ENCODE measurements around the gene MGAT3. TPM values are rescaled to one million over a fixed set of nuclear protein-coding genes. Genes with fewer than 3 reads are reported as not detected.

The MGAT3 gene
- total and polyA plus RNA-seq, 2 of the 13 experiments (the other 11 are each of a cell fraction or from before 2014, with no cell fraction given) = 0.11 to 0.15 TPM

- intact Hi-C loops (cut with micrococcal nuclease; ENCODE audit: unreplicated experiment) = no loop called here
Measured at GRCh38 chr22:39536711-39537110, 79.9 kb downstream of the MGAT3 start.

More at GRCh38 chr22:39536711-39537110, 79.9 kb downstream of the MGAT3 start:
- H3K4me2 ChIP-seq (ENCODE audit: low read depth, low read length) = no peak overlapping the region
- H3K4me1 ChIP-seq (ENCODE audit: insufficient read depth, low read length) = peaks cover 26% of the 10 kb centered on the region
- no peak for ATAC-seq
- DNase-seq (ENCODE audit: low spot score) = no peak
- no peak overlapping the region for H3K4me3 ChIP-seq (replicated peaks in 1 of 3; ENCODE audit: insufficient read depth in 1 of 3, low read depth in 2 of 3, low read length in 3 of 3)
- H3K27me3 ChIP-seq (ENCODE audit: control insufficient read depth in 1 of 2, insufficient read depth in 2 of 2, low read length in 2 of 2) = peaks cover 2 to 18% of the 10 kb centered on the region in 2 experiments; a peak in 3 of 5 replicates
- BruUV-seq (replicated peaks) = no TSS peak
- FAIRE-seq = no peak
- in situ Hi-C loops (cut with HindIII; ENCODE audit: extremely low pct_ligation_motif_present, low pct_unique_long_range_greater_than_20kb) = loop anchor here (5.0 kb wide), 2 partner anchors 271 to 491 kb away; no protein-coding TSS in a partner anchor
- CTCF ChIA-PET (ENCODE audit: low intra/inter-chr PET ratio, low total read pairs) = interaction anchor here (1.1 to 4.0 kb wide), 2 partner anchors 488 to 500 kb away, joined by 3 to 21 read pairs; no protein-coding TSS in a partner anchor
- no peaks in the 10 kb centered on the region for H3K9me3 ChIP-seq (ENCODE audit: low read length)
- H3K36me3 ChIP-seq (replicated peaks in 1 of 2; ENCODE audit: control insufficient read depth in 1 of 2, insufficient read depth in 2 of 2, low read length in 2 of 2) = no peaks in the 10 kb centered on the region
- WGBS (ENCODE audit: low lambda C conversion rate) = 2% methylated on average over 8 of the region's 8 CpGs
- no peak overlapping the region for H2AFZ ChIP-seq (ENCODE audit: low read length)
- TF ChIP-seq MAFK (conservative IDR thresholded peaks at IDR 0.05 in 1 of 2, IDR thresholded peaks at IDR 0.05 in 1 of 2; ENCODE audit: low read length in 2 of 2) = no peak
- TF ChIP-seq ATF1 (CRISPR knock-in tag; IDR thresholded peaks at IDR 0.05) = no peak
- TF ChIP-seq SNAPC2 (CRISPR knock-in tag; IDR thresholded peaks at IDR 0.05) = no peak
- TF ChIP-seq RBM39 (IDR thresholded peaks at IDR 0.05; ENCODE audit: low read depth, low read length, poor library complexity, severe bottlenecking) = no peak
- no peak for TF ChIP-seq ZNF280D (CRISPR knock-in tag; IDR thresholded peaks at IDR 0.05)
- no peak for TF ChIP-seq ZNF687 (CRISPR knock-in tag; IDR thresholded peaks at IDR 0.05)
- no peak for TF ChIP-seq JUN (CRISPR knock-in tag; IDR thresholded peaks at IDR 0.05)
- TF ChIP-seq ETV5 (CRISPR knock-in tag; IDR thresholded peaks at IDR 0.05; ENCODE audit: borderline replicate concordance) = no peak
- no peaks in the 10 kb centered on the region for H4K20me1 ChIP-seq (ENCODE audit: insufficient read depth, low read length)
- H3K27ac ChIP-seq (ENCODE audit: extremely low read length, insufficient read depth, low read length) = no peak overlapping the region
- H3K9ac ChIP-seq (ENCODE audit: insufficient read depth, low read depth, low read length) = no peak overlapping the region
- POLR2A ChIA-PET = no interaction called here
- peaks cover 8% of the 10 kb centered on the region for H3K79me2 ChIP-seq (ENCODE audit: insufficient read depth, low read length)
